ENCODE data around the gene FILIP1L.

The FILIP1L gene

DNA sequence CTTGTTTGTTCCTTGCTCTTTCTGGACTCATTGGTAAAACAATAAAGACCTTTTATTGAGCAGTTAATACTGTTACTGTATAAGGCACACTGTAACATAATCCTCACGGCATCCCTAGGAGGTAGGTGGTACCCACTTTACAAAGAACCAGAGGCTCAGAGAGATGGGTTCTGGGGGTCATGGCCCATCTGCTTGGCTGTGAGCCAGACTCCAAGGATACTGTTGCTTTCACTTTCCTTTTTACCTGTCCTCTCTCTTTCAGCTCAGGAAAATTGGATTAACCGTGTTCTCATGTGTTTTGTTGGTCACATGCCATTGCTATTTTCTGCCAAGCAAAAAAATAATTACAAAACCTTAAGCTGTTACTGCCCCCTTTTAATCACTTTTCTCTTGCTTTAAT lies 34.8 kb upstream of the FILIP1L start:
- peaks cover 4% of the 10 kb centered on the region for H3K4me1 ChIP-seq (ENCODE audit: low read depth, poor library complexity, severe bottlenecking)
- H3K4me3 ChIP-seq (IDR thresholded peaks at IDR 0.05; ENCODE audit: insufficient read depth, low read depth, low read length), result no peak overlapping the region
- no peak for TF ChIP-seq CTCF (conservative IDR thresholded peaks at IDR 0.05; ENCODE audit: low read depth, low read length)
- H2AFZ ChIP-seq (ENCODE audit: low read depth), result no peak overlapping the region
- H3K36me3 ChIP-seq (ENCODE audit: insufficient read depth), result no peaks in the 10 kb centered on the region
- no peaks in the 10 kb centered on the region for H4K20me1 ChIP-seq (ENCODE audit: insufficient read depth)
- no peak overlapping the region for H3K9ac ChIP-seq
- H3K79me2 ChIP-seq (ENCODE audit: insufficient read depth, low read depth), result no peaks in the 10 kb centered on the region
- H3K4me2 ChIP-seq, result no peak overlapping the region
- no peak overlapping the region for H3K27ac ChIP-seq
- H3K27me3 ChIP-seq (ENCODE audit: insufficient read depth, low read depth), result no peaks in the 10 kb centered on the region

DNA sequence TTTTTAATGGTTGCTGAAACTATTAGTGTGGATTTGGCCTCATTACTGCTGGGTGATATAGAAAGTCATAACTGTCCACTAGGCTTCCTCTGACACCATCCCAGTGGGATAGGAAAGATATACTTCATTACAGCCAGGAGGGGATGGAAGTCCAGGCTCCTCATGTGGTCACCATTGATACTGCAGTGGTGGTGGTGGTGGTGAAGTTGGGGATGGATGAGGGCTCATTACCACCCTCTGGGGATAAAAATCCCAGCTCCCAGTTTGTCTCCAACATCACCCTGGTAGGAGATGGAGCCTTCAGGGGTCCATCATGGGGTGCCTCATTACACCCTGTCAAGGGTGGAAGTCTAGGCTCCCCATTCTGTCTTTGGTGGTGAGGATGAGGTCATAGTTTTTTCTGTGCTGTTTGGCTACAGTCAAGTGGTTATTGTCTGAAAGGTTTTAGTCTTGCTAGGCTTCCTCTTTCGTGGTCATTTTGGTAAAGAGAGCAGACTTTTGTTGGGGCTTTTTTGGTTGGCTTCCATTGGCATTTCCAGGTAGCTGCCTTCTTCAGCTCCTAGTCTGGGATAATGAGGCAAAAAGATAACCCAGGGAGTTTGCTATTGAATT lies 30.1 kb upstream of the FILIP1L start:
- no peaks in the 10 kb centered on the region for H4K20me1 ChIP-seq (ENCODE audit: insufficient read depth)
- H2AFZ ChIP-seq (ENCODE audit: low read depth), result no peak overlapping the region
- H3K27ac ChIP-seq, result no peak overlapping the region
- H3K4me1 ChIP-seq (ENCODE audit: low read depth, poor library complexity, severe bottlenecking), result peaks cover 7% of the 10 kb centered on the region
- H3K4me2 ChIP-seq, result no peak overlapping the region
- H3K27me3 ChIP-seq (ENCODE audit: insufficient read depth, low read depth), result no peaks in the 10 kb centered on the region
- no peak overlapping the region for H3K9ac ChIP-seq
- no peaks in the 10 kb centered on the region for H3K79me2 ChIP-seq (ENCODE audit: insufficient read depth, low read depth)
- H3K4me3 ChIP-seq (IDR thresholded peaks at IDR 0.05; ENCODE audit: insufficient read depth, low read depth, low read length), result no peak overlapping the region
- no peaks in the 10 kb centered on the region for H3K36me3 ChIP-seq (ENCODE audit: insufficient read depth)
- TF ChIP-seq CTCF (conservative IDR thresholded peaks at IDR 0.05; ENCODE audit: low read depth, low read length), result no peak

- Histone ChIP-seq H4K20me1 (ENCODE audit: insufficient read depth) (no peaks in the 10 kb centered on the region), H3K4me1 (ENCODE audit: low read depth, poor library complexity, severe bottlenecking) (peaks cover 7% of the 10 kb centered on the region), H3K36me3 (ENCODE audit: insufficient read depth) (no peaks in the 10 kb centered on the region), H3K27ac (no peak overlapping the region), H3K4me2 (no peak overlapping the region), H2AFZ (ENCODE audit: low read depth) (no peak overlapping the region), H3K27me3 (ENCODE audit: insufficient read depth, low read depth) (no peaks in the 10 kb centered on the region), H3K4me3 (IDR thresholded peaks at IDR 0.05; ENCODE audit: insufficient read depth, low read depth, low read length) (no peak overlapping the region), H3K79me2 (ENCODE audit: insufficient read depth, low read depth) (no peaks in the 10 kb centered on the region), H3K9ac (no peak overlapping the region)
- TF ChIP-seq CTCF (conservative IDR thresholded peaks at IDR 0.05; ENCODE audit: low read depth, low read length), result no peak
These were observed 27.3 kb upstream of the FILIP1L start for GRCh38 chr3:100141586-100141985.

- Histone ChIP-seq H3K4me2 (no peak overlapping the region), H3K9ac (no peak overlapping the region), H2AFZ (ENCODE audit: low read depth) (no peak overlapping the region), H3K27me3 (ENCODE audit: insufficient read depth, low read depth) (no peaks in the 10 kb centered on the region), H4K20me1 (ENCODE audit: insufficient read depth) (no peaks in the 10 kb centered on the region), H3K4me3 (IDR thresholded peaks at IDR 0.05; ENCODE audit: insufficient read depth, low read depth, low read length) (no peak overlapping the region), H3K4me1 (ENCODE audit: low read depth, poor library complexity, severe bottlenecking) (peaks cover 7% of the 10 kb centered on the region), H3K27ac (no peak overlapping the region), H3K36me3 (ENCODE audit: insufficient read depth) (no peaks in the 10 kb centered on the region), H3K79me2 (ENCODE audit: insufficient read depth, low read depth) (no peaks in the 10 kb centered on the region)
- no peak for TF ChIP-seq CTCF (conservative IDR thresholded peaks at IDR 0.05; ENCODE audit: low read depth, low read length)
These were observed 26.7 kb upstream of the FILIP1L start for GRCh38 chr3:100140976-100141375.
